Activated CD4-positive, alpha-beta T cell treated with anti-CD3 and anti-CD28 coated beads, Interleukin-2, amount 10 ng/mL, durations not matched to agents 24 days and 14 days (primary cell): Measurements from ENCODE around the gene GFRA4. TPM values are rescaled to one million over a fixed set of nuclear protein-coding genes. Genes with fewer than 3 reads are reported as not detected.

Experiments
- DNase-seq: peaks from one replicate; pipeline ENCODE4 v3.0.0; 2022
- H3K27ac Mint-ChIP-seq: one replicate; pipeline ENCODE4 v1.8.0; 2022; ENCODE audit warnings: mild to moderate bottlenecking, mixed read lengths
- H3K27me3 Mint-ChIP-seq: one replicate; pipeline ENCODE4 v1.8.0; 2022; ENCODE audit warnings: mixed read lengths
- H3K36me3 Mint-ChIP-seq: one replicate; pipeline ENCODE4 v1.8.0; 2022; ENCODE audit warnings: low read depth, mild to moderate bottlenecking, mixed read lengths
- H3K4me1 Mint-ChIP-seq: one replicate; pipeline ENCODE4 v1.8.0; 2021; ENCODE audit warnings: mixed read lengths
- H3K4me3 Mint-ChIP-seq: one replicate; pipeline ENCODE4 v1.8.0; 2022; ENCODE audit warnings: mild to moderate bottlenecking, moderate library complexity, mixed read lengths
- H3K9me3 Mint-ChIP-seq: one replicate; pipeline ENCODE4 v1.8.0; 2021; ENCODE audit warnings: mixed read lengths
- intact Hi-C: fragments of 100-400 bp; cut with micrococcal nuclease; formaldehyde crosslinking; loops from one replicate; pipeline ENCODE4 v1.15.1; 2023
- total RNA-seq: library from RNA; stranded (reverse); gene quantifications from 2 replicates; pipeline ENCODE4 v1.2.3, GENCODE V29; 2022

Gene GFRA4
- total RNA-seq, 1 donor from 2014 or later = not detected

DNA sequence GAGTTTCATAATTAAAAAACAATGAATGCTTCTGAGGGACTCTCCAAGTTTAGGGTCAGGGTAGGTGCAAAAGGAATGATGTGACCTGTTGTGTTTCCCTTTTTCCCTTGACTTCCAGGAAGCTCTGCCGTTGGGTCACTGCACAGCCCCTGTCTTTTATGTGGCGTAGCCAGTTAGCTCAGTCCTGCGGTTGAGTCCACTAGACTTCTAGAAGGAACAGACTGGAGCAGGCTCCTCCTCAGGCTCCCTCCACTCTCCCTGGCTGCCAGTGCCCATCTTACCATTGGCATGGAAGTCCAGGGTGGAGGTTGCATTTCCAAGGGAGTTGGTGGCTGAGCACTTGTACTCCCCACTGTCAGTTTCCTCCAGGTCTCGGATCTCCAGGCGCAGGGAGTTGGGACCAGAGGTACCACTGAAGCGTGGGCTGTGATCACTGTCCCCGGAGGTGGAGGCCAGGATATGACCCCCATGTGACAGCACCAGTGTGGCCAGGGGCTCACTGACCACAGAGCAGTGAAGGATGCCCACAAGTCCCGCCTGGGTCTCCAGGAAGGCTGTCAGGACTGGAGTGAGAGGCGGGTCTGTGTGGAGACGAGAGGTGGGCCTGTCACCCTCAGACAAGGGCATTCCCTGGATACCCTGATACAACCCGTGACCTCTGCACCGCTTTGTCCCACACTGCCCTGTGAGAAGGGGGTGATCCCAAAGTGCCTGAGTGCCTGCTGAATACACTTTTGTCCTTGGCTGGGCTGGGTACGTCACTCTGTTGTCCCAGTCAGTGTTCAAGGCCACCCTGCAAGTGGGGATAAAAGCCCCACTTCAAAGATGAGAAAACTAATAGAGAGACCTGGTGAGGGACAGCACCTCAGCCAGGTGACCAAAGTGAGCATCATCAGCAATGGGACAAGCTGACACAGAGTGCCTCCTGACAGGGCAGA lies 38.1 kb upstream of the GFRA4 start:
- intact Hi-C loops = no loop called here
- H3K27me3 Mint-ChIP-seq = peaks cover 2% of the 10 kb centered on the region
- H3K4me1 Mint-ChIP-seq = no peaks in the 10 kb centered on the region
- no peak overlapping the region for H3K4me3 Mint-ChIP-seq
- no peaks in the 10 kb centered on the region for H3K9me3 Mint-ChIP-seq
- H3K27ac Mint-ChIP-seq = no peak overlapping the region
- no peaks in the 10 kb centered on the region for H3K36me3 Mint-ChIP-seq
- DNase-seq = no peak

DNA sequence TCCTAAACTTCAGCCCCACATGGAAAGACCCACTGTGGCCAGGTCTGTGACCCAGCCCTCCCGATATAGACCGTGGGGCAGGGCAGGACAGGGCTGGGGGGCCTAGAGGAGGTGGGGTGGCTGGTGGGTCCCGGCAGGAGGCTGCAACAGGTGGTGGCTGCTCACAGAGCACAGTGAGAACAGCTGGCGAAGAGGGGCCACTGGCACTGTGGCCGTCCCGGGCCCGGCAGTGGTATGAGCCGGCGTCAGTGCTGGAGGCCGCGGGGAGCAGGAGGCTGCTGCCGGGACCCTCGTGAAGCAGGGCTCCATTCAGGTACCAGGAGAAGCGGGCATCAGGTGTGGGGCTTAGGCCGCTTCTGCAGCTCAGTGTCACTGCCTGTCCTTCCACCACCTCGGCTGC lies 35.8 kb upstream of the GFRA4 start:
- no peak overlapping the region for H3K4me3 Mint-ChIP-seq
- H3K27ac Mint-ChIP-seq = no peak overlapping the region
- H3K9me3 Mint-ChIP-seq = no peaks in the 10 kb centered on the region
- peaks cover under 1% of the 10 kb centered on the region for H3K27me3 Mint-ChIP-seq
- H3K4me1 Mint-ChIP-seq = no peaks in the 10 kb centered on the region
- no peak for DNase-seq
- intact Hi-C loops = no loop called here
- H3K36me3 Mint-ChIP-seq = no peaks in the 10 kb centered on the region

DNA sequence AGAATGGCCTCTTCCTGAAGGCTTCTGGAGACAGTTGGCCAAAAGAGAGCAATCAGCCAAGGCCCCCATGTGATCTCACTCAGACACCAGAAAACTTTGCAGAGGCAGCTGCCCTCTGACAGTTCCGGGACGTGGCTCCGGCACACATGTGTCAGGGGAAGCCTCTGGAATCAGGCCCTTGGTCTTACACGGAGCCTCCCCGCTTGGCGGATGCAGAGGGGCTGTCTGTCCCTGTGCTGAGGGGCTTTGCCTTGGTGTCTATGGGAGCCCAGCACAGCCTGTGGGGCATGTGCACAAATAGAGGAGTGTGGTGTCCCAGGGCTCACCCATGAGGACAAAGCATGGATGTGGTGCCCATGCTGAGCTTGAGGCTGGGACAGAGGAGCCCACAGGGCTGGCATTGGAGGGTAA lies 35.4 kb upstream of the GFRA4 start:
- Mint-ChIP-seq H3K27ac (no peak overlapping the region), H3K4me1 (no peaks in the 10 kb centered on the region), H3K9me3 (no peaks in the 10 kb centered on the region), H3K27me3 (no peaks in the 10 kb centered on the region), H3K4me3 (no peak overlapping the region), H3K36me3 (no peaks in the 10 kb centered on the region)
- DNase-seq = no peak
- intact Hi-C loops = no loop called here

- Mint-ChIP-seq H3K4me3 (no peak overlapping the region), H3K36me3 (no peaks in the 10 kb centered on the region), H3K27me3 (no peaks in the 10 kb centered on the region), H3K4me1 (no peaks in the 10 kb centered on the region), H3K9me3 (no peaks in the 10 kb centered on the region), H3K27ac (no peak overlapping the region)
- DNase-seq = no peak
- intact Hi-C loops = no loop called here
Observed at GRCh38 chr20:3697588-3698305, 34.5 kb upstream of the GFRA4 start.

DNA sequence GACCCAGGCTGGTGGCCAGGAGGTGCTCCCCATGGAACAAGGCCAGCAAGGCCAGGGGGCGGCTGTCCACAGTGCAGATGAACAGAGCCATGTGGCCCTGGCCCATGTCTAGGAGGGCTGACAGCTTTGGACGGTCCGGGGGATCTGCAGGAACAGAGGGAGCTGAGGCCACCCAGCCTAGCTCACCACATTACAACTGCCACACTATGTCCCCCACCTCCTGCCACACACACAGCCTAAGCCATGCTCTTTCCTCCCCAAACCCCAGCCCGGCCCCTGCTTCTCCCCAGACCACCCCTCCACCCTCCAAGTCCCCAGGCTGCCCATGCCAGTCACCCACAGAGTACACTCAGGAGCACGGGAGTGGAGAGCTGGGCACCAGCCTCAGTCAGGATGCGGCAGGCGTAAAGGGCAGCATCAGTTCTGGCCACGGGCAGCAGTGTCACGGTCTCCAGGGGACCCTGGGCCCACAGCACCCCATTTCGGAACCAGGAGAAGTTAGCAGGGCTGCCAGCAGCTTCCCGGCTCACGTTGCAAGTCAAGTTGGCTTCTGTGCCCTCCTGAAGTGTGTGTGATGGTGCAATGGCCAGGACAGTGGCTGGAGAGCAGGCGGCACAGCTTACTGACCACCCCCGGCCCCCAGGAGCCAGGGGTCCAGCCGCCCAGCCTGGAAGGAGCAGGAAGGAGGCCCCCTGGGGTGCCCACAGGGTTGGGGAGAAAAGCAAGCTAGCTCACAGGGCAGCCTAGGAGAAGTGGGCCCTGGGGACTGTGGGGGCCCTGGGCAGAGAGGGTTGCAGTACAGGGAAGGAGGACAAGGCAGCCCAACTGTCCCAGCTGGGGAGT lies 33.8 kb upstream of the GFRA4 start:
- intact Hi-C loops = no loop called here
- H3K27ac Mint-ChIP-seq = no peak overlapping the region
- H3K27me3 Mint-ChIP-seq = no peaks in the 10 kb centered on the region
- H3K4me3 Mint-ChIP-seq = no peak overlapping the region
- H3K9me3 Mint-ChIP-seq = no peaks in the 10 kb centered on the region
- H3K36me3 Mint-ChIP-seq = no peaks in the 10 kb centered on the region
- no peak for DNase-seq
- H3K4me1 Mint-ChIP-seq = no peaks in the 10 kb centered on the region

- no peaks in the 10 kb centered on the region for H3K36me3 Mint-ChIP-seq
- no peak overlapping the region for H3K4me3 Mint-ChIP-seq
- no peaks in the 10 kb centered on the region for H3K27me3 Mint-ChIP-seq
- H3K9me3 Mint-ChIP-seq = no peaks in the 10 kb centered on the region
- no peak for DNase-seq
- H3K27ac Mint-ChIP-seq = no peak overlapping the region
- intact Hi-C loops = no loop called here
- no peaks in the 10 kb centered on the region for H3K4me1 Mint-ChIP-seq
Observed at GRCh38 chr20:3696200-3696599, 33.0 kb upstream of the GFRA4 start.

GRCh38 chr20:3694864-3695263 lies 31.7 kb upstream of the GFRA4 start:
- Mint-ChIP-seq H3K4me3 (no peak overlapping the region), H3K4me1 (no peaks in the 10 kb centered on the region), H3K27me3 (no peaks in the 10 kb centered on the region), H3K36me3 (no peaks in the 10 kb centered on the region), H3K9me3 (no peaks in the 10 kb centered on the region), H3K27ac (no peak overlapping the region)
- DNase-seq = no peak
- intact Hi-C loops = no loop called here

DNA sequence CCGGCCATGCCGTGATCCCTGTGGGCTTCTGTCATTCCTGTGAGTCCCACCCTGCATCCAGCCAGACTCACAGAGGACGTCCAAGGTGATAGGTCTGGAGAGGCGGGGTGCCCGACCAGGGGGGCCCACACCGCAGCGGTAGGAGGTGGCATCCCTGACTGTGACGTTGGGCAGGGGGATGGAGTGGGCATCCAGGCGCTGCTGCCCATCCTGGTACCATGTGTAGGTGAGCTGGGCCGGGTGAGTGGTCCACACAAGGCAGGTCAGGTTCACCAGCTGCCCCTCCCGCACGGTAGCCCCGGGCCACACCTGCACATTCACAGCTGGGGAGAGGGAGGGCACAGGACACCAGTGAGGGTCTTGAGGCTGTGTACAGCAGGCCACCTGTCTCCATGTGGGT lies 30.2 kb upstream of the GFRA4 start:
- no peaks in the 10 kb centered on the region for H3K27me3 Mint-ChIP-seq
- intact Hi-C loops = no loop called here
- no peak overlapping the region for H3K27ac Mint-ChIP-seq
- no peaks in the 10 kb centered on the region for H3K36me3 Mint-ChIP-seq
- DNase-seq = no peak
- H3K9me3 Mint-ChIP-seq = no peaks in the 10 kb centered on the region
- no peak overlapping the region for H3K4me3 Mint-ChIP-seq
- H3K4me1 Mint-ChIP-seq = no peaks in the 10 kb centered on the region

DNA sequence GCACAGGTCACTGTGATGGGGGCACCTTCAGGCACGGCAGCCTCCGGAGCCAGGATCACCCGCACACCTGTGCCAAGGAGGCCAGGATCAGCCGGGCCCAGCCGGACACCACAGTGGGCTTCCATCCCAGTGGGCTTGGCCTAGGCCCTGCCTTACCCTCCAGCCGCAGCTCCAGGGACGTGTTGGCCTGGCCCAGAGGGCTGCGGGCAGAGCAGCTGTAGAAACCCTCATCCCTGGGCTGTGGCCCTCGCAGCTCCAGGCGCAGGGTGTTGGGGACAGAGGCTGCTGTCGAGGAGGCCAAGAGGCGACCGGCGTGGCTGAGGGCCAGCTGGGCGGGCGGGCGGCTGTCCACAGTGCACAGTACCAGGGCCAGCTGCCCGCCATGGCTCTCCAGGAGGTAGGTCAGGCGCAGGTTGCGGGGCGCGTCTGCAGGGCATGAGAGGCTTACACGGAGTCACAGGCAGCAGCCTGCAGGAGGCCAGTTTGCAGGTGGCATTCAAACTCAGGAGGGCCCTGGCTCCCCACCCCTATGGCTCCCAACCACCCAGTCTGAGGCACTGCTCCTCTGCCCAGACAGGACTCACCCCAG lies 29.6 kb upstream of the GFRA4 start:
- Mint-ChIP-seq H3K27me3 (no peaks in the 10 kb centered on the region), H3K4me3 (no peak overlapping the region), H3K27ac (no peak overlapping the region), H3K4me1 (no peaks in the 10 kb centered on the region), H3K36me3 (no peaks in the 10 kb centered on the region), H3K9me3 (no peaks in the 10 kb centered on the region)
- intact Hi-C loops = no loop called here
- no peak for DNase-seq

DNA sequence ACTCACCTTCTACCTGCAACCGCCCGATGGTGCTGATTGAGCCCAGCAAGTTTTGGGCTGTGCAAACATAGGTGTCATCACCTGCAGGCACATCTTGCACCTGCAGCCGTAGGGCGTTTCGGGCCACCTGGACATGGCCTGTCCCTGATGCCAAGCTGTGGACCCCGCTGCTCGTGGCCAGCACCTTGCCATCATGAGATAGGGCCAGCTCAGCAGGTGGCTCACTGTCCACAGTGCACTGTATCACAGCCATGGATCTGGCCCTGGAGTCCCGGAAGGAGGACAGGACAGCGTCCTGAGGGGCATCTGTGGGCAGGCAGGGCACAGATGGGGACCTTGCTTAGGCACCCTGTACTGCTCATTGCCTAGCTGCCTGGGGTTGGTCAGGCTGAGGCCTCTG lies 28.7 kb upstream of the GFRA4 start:
- Mint-ChIP-seq H3K27ac (no peak overlapping the region), H3K4me1 (no peaks in the 10 kb centered on the region), H3K27me3 (peaks cover 2% of the 10 kb centered on the region), H3K9me3 (no peaks in the 10 kb centered on the region), H3K36me3 (no peaks in the 10 kb centered on the region), H3K4me3 (no peak overlapping the region)
- intact Hi-C loops = no loop called here
- no peak for DNase-seq

DNA sequence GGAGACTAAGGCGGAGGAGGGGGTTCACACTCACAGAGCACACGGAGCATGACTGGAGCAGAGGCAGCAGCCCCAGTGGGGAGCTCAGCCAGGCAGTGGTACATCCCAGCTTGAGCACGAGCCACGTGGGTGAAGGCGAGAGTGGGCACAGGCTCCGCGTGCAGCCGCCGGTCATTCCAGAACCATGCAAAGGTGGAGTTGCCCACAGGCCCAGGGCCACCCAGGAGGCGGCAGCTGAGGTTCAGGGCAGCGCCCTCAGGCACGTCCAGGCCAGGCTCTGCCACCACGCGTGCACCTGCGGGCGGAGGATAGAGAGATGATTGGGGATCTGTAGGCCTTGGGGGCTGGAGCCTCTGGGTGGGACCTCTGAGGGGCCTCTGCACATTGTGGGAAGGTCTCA lies 28.1 kb upstream of the GFRA4 start:
- H3K9me3 Mint-ChIP-seq = no peaks in the 10 kb centered on the region
- no peak for DNase-seq
- peaks cover 5% of the 10 kb centered on the region for H3K27me3 Mint-ChIP-seq
- no peak overlapping the region for H3K4me3 Mint-ChIP-seq
- no peaks in the 10 kb centered on the region for H3K36me3 Mint-ChIP-seq
- no peaks in the 10 kb centered on the region for H3K4me1 Mint-ChIP-seq
- intact Hi-C loops = no loop called here
- H3K27ac Mint-ChIP-seq = no peak overlapping the region

- no peaks in the 10 kb centered on the region for H3K36me3 Mint-ChIP-seq
- H3K27ac Mint-ChIP-seq = no peak overlapping the region
- H3K4me1 Mint-ChIP-seq = no peaks in the 10 kb centered on the region
- no peaks in the 10 kb centered on the region for H3K9me3 Mint-ChIP-seq
- DNase-seq = no peak
- H3K27me3 Mint-ChIP-seq = peaks cover 6% of the 10 kb centered on the region
- intact Hi-C loops = no loop called here
- H3K4me3 Mint-ChIP-seq = no peak overlapping the region
Observed at GRCh38 chr20:3690413-3690812, 27.2 kb upstream of the GFRA4 start.

GRCh38 chr20:3689978-3690377 lies 26.8 kb upstream of the GFRA4 start:
- Mint-ChIP-seq H3K9me3 (no peaks in the 10 kb centered on the region), H3K27me3 (peaks cover 8% of the 10 kb centered on the region), H3K4me1 (no peaks in the 10 kb centered on the region), H3K4me3 (no peak overlapping the region), H3K27ac (no peak overlapping the region), H3K36me3 (no peaks in the 10 kb centered on the region)
- DNase-seq = no peak
- intact Hi-C loops = no loop called here
